K562 (cell line): ENCODE results near the gene PNMA5.

ENCODE experiments used
- KDM1A ChIP-seq, 2 experiments: fragments of 450-650 bp; IDR thresholded peaks; 2 replicates each; pipeline ENCODE4 v1.6.1; 2016; ENCODE audit warnings: mild to moderate bottlenecking in 2 of 2
- TF ChIP-seq, protein P1 (sequence below), 2 experiments: IDR thresholded peaks; 2 replicates each; pipeline ENCODE4 v1.6.1; 2012; ENCODE audit warnings: improper control_type of control experiment in 2 of 2, low read depth in 2 of 2, low read length in 2 of 2, borderline replicate concordance in 1 of 2

DNA sequence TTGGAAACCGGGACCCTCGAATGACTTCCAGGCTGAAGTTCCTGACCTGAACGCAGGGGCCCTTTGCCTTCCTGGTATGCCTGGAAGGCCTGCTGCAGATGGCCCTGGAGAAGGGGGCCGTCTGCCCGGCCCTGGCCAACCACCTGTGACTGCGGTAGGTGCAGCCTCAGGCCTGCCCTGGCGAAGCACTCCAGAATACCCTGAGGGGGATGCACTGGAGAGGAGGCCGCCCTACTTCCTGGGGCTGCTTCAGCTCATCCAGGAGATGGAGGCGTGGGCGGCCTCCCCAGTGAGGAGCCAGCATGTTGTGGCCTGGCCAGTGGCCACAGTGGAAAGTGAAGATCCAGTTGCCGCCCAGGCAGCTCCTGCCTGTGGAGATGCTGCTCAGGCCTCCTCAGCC is 36.0 kb upstream of the PNMA5 start:
- no peak for TF ChIP-seq KDM1A (IDR thresholded peaks at IDR 0.05)
- TF ChIP-seq, protein P1, sequence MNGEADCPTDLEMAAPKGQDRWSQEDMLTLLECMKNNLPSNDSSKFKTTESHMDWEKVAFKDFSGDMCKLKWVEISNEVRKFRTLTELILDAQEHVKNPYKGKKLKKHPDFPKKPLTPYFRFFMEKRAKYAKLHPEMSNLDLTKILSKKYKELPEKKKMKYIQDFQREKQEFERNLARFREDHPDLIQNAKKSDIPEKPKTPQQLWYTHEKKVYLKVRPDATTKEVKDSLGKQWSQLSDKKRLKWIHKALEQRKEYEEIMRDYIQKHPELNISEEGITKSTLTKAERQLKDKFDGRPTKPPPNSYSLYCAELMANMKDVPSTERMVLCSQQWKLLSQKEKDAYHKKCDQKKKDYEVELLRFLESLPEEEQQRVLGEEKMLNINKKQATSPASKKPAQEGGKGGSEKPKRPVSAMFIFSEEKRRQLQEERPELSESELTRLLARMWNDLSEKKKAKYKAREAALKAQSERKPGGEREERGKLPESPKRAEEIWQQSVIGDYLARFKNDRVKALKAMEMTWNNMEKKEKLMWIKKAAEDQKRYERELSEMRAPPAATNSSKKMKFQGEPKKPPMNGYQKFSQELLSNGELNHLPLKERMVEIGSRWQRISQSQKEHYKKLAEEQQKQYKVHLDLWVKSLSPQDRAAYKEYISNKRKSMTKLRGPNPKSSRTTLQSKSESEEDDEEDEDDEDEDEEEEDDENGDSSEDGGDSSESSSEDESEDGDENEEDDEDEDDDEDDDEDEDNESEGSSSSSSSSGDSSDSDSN (IDR thresholded peaks at IDR 0.05; ENCODE audit: borderline replicate concordance in 1 of 2, low read depth in 2 of 2, low read length in 2 of 2): no peak
